ENCODE measurements around the gene NDUFA7.

Gene NDUFA7

GRCh38 chr19:8333767-8334457, 12.7 kb upstream of the NDUFA7 start:
- H3K4me3 ChIP-seq (replicated peaks in 1 of 2; ENCODE audit: low read depth in 2 of 2, low read length in 2 of 2), result no peak overlapping the region
- TF ChIP-seq CTCF (IDR thresholded peaks at IDR 0.05; ENCODE audit: low read depth, low read length), result no peak
- no peak for DNase-seq (ENCODE audit: low read depth in 2 of 2)

GRCh38 chr19:8332976-8333766, 12.0 kb upstream of the NDUFA7 start:
- no peak for DNase-seq (ENCODE audit: low read depth in 2 of 2)
- H3K4me3 ChIP-seq (replicated peaks in 1 of 2; ENCODE audit: low read depth in 2 of 2, low read length in 2 of 2), result no peak overlapping the region
- no peak for TF ChIP-seq CTCF (IDR thresholded peaks at IDR 0.05; ENCODE audit: low read depth, low read length)

DNA sequence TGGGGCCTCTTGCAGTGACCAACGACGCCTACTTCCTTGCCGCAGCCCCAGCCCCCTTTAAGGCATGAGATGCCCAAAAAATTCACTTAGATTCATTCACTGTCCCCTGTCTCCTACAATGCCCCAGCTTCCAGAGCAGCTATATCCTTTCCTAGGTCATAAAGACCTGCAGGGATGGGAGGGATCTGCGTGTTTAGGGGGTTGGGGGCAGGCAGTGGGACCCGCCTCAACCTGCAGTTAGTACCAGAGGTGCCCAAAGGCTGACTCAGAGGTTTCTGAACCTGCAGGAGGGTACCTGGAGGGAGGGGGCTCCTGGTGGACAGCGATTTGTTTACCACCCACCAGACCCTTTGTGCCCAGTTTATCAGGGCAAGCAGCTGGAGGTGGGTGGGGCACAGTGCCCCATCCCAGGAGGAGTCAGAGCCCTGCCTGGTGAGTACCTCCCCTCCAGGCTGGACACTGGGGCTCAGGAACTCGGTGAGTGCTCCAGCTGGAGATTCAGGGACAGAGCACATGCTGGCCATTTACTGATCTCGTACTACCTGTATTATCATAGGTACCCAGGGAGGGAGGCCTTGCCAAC, 10.2 kb upstream of the NDUFA7 start:
- DNase-seq (ENCODE audit: low read depth in 2 of 2), result no peak
- no peak for TF ChIP-seq CTCF (IDR thresholded peaks at IDR 0.05; ENCODE audit: low read depth, low read length)
- H3K4me3 ChIP-seq (replicated peaks in 1 of 2; ENCODE audit: low read depth in 2 of 2, low read length in 2 of 2), result no peak overlapping the region

DNA sequence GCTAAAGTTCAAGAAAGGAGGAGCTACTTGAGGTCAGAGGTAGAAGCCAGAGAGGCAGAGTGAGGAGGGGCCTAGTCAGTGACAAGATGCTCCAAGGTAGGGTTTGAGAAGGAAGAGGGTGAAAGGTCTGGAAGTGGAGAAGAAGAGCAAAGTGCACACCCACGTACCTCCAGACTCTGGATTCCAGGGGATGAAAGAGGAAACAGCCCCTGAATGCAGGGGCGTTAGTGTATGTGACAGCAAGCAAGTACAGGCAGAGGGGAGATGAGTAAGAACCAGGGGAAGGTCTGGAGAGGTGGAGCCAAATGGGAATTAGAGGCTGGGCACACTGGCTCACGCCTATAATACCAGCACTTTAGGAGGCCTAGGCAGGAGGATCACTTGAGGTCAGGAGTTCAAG, 8.8 kb upstream of the NDUFA7 start:
- TF ChIP-seq CTCF (IDR thresholded peaks at IDR 0.05; ENCODE audit: low read depth, low read length), result no peak
- DNase-seq (ENCODE audit: low read depth in 2 of 2), result no peak

GRCh38 chr19:8325454-8325853, 4.3 kb upstream of the NDUFA7 start:
- no peak for DNase-seq (ENCODE audit: low read depth in 2 of 2)
- TF ChIP-seq CTCF (IDR thresholded peaks at IDR 0.05; ENCODE audit: low read depth, low read length), result no peak
- no peak overlapping the region for H3K4me3 ChIP-seq (replicated peaks in 1 of 2; ENCODE audit: low read depth in 2 of 2, low read length in 2 of 2)

More for the DNA sequence above, 8.8 kb upstream of the NDUFA7 start:
- no peak overlapping the region for H3K4me3 ChIP-seq (replicated peaks in 1 of 2; ENCODE audit: low read depth in 2 of 2, low read length in 2 of 2)

- no peak overlapping the region for H3K4me3 ChIP-seq (replicated peaks in 1 of 2; ENCODE audit: low read depth in 2 of 2, low read length in 2 of 2)
- DNase-seq (ENCODE audit: low read depth in 2 of 2), result no peak
- no peak for TF ChIP-seq CTCF (IDR thresholded peaks at IDR 0.05; ENCODE audit: low read depth, low read length)
Observed at GRCh38 chr19:8324186-8325050, 3.2 kb upstream of the NDUFA7 start.

All from cardiac fibroblast (primary cell).